Uterus (tissue), 2 donors: ENCODE data around the gene METTL17.

Experiments used
- CTCF ChIP-seq, 4 experiments: fragments of 200-600 bp in 2 of 4; fragments of 450-650 bp in 2 of 4; sonication (generic) in 2 of 4; IDR thresholded peaks; one replicate each; pipeline ENCODE4 v1.5.1; 2016 to 2019; ENCODE audit warnings: antibody characterized with exemption in 4 of 4, mild to moderate bottlenecking in 2 of 4, moderate library complexity in 1 of 4
- POLR2A ChIP-seq, 2 donors: fragments of 450-650 bp; IDR thresholded peaks; one replicate each; pipeline ENCODE4 v1.6.1; 2016; ENCODE audit warnings: antibody characterized with exemption in 2 of 2, mild to moderate bottlenecking in 1 of 2, moderate library complexity in 1 of 2

GRCh38 chr14:20989471-20989786 is 351 bp upstream of the METTL17 start:
- TF ChIP-seq CTCF (IDR thresholded peaks at IDR 0.05) (no peak), POLR2A (IDR thresholded peaks at IDR 0.05) (no peak)
